ENCODE measurements around the gene CENPQ.
"Not testable (repeated sequence)": the region's sequence is repeated elsewhere in the genome, so short reads cannot be mapped to it uniquely, and the experiment has no call there.

The CENPQ gene, protein sequence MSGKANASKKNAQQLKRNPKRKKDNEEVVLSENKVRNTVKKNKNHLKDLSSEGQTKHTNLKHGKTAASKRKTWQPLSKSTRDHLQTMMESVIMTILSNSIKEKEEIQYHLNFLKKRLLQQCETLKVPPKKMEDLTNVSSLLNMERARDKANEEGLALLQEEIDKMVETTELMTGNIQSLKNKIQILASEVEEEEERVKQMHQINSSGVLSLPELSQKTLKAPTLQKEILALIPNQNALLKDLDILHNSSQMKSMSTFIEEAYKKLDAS

GRCh38 chr6:49462927-49463611 lies at the start of gene CENPQ, which contains the start of gene MMUT:
CENPQ (plus strand) TSS chr6:49463370; CDS start chr6:49470177, 6,807 bp downstream.
MMUT (minus strand) TSS chr6:49463253; CDS start chr6:49459466, 3,787 bp downstream.
- peak; percentile 91 for DNase-seq

- no peak for DNase-seq
These were observed 47.8 kb upstream of the CENPQ start for GRCh38 chr6:49415358-49415757.

- DNase-seq: no peak
These were observed 47.0 kb upstream of the CENPQ start for GRCh38 chr6:49416195-49416594.

DNA sequence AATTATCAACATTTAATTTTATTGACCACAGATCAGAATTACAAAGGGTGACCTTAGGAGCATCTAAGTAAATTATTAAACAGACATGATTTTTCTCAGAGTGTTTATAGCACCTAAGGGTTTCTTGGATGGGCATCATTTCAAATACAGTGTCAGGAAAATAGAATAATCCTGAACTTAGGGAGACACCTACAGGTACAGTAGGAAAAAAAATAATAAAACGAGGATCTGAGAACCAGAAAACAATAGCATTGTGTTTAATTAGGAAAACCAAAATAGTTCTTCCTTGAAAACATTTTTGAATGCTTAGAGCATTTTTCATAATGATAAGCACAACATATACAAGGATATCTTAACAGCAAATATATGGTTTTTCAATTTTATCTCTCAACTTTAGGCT lies 39.4 kb upstream of the CENPQ start:
- no peak for DNase-seq

DNA sequence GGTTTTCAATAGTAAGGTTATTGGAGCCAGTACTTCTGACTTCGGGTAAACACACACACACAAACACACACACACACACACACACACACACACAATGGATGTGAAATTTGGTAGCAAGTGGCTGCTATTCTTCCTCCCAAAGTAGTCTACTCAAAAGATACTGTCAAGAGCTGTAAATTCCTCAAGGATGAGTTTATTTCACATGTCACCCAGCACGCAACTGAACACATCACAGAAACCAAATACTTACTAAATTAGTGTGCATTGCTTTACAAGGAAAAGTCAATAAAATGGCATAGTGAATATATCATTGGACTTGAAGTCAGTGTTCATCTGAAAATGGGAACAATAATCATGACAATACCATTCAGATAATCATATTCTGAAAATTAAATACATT lies 33.0 kb upstream of the CENPQ start:
- no peak for DNase-seq

DNA sequence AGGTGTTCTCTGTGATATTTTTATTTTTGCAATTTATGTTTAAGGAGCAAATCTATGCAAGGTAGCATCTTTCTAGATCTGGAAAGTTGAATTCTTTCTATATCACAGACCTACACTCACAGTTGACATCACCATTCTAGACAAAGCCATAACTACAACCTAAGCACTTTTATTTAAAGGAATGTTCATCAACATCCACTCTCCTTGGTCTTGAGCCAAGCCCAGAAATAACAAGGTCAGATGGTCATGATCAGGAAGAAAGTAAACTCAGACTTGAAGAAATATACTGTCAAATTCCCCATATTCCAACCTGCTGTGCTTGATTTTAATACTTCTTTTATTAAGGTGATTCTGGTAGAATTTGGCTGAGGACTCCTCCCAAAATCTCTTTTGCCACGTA lies 32.3 kb upstream of the CENPQ start:
- no peak for DNase-seq

DNA sequence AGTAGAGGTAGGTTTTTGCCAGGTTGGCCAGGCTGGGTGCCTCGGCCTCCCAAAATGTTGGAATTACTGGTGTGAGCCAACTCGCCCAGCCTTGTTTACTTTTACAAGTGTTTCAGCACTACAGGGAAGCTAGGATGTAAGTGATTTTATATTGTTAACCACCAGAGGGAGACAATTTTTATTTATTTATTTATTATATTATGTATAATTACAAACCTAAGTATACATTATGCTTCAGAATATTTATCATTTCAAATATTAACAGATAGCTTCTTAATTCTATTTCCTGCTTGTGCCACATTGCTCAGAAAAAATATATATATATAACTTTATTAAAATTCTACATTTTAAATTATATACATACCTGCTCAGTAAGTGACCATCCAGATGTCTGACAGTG lies 9.9 kb upstream of the CENPQ start:
- no peak for DNase-seq

GRCh38 chr6:49454787-49455709 lies 8.1 kb upstream of the CENPQ start:
- no peak for DNase-seq

GRCh38 chr6:49457771-49458170 lies 5.4 kb upstream of the CENPQ start:
- DNase-seq: no peak

DNA sequence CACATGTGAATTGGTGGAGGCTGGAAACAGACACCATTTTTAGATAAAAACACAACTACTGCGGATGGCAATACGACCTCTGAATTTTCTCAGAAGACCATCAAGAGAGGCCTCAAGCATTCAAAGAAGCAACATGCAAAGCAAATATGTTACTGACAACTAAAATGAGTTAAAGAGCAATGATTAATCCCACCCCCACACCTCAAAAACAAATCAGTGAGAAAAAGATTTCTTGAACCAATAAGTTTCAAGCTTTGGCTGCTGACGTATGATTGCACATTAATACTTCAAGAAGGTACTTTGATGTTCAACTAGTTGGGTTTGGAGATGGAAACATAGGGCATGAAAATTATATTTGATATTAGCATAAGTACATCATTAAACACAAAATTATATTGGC lies 1.1 kb upstream of the CENPQ start:
- DNase-seq: no peak

- no peak for DNase-seq
These were observed 607 bp upstream of the CENPQ start for GRCh38 chr6:49462599-49462926.

DNA sequence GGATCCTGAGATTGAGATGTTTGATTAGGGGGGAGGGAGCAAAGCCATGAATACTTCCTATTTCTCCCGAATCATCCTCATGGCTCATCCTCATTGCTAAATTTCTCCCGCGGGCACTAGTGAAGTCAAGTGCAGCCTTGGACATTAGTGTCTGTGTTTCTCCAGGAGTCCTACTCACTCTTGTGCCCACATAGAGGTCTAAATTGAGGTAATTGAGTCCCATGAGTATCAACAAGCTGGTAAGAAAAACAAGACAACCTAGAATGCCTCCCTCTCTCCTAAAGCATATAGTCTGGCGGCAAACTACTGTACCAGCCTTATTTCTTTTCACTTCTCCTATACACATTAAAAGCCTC lies 420 bp downstream of the CENPQ start:
- no peak for DNase-seq

- no peak for DNase-seq
These were observed 1.5 kb downstream of the CENPQ start for GRCh38 chr6:49464691-49465090.

GRCh38 chr6:49468042-49468441 lies 4.9 kb downstream of the CENPQ start:
- no peak for DNase-seq

- DNase-seq: not testable (repeated sequence)
These were observed 13.4 kb downstream of the CENPQ start for GRCh38 chr6:49476564-49476963.

DNA sequence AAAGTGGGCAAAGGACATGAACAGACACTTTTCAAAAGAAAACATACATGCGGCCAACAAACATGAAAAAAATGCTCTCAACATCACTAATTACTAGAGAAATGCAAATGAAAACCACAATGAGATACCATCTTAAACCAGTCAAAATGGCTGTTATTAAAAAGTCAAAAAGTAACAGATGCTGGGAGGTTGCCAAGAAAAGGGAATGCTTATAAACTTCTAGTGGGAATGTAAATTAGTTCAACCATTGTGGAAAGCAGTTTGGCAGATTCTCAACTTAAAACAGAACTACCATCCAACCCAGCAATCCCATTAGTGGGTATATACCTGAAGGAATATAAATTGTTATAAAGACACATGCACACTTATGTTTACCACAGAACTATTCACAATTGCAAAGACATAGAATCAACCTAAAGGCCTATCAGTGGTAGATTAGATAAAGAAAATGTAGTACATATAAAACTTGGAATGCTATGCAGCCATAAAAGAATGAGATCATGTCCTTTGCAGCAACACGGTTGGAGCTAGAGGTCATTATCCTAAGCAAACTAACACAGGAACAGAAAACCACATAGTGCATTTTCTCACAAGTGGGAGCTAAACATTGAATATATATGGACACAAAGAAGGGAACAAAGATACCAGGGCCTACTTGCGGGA lies 16.3 kb downstream of the CENPQ start:
- no peak for DNase-seq

DNA sequence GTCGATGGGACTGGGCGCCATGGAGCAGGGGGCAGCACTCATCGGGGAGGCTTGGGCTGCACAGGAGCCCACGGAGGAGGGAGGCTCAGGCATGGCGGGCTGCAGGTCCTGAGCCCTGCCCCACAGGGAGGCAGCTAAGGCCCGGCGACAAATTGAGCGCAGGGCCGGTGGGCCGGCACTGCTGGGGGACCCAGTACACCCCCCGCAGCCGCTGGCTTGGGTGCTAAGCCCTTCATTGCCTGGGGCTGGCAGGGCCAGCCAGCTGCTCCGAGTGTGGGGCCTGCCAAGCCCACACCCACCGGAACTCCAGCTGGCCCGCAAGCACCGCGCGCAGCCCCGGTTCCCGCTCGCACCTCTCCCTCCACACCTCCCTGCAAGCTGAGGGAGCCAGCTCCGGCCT lies 18.7 kb downstream of the CENPQ start:
- DNase-seq: not testable (repeated sequence)

GRCh38 chr6:49483380-49483779 lies 20.2 kb downstream of the CENPQ start:
- not testable (repeated sequence) for DNase-seq

GRCh38 chr6:49490633-49491032 lies 27.5 kb downstream of the CENPQ start:
- no peak for DNase-seq

GRCh38 chr6:49497304-49497703 lies 34.1 kb downstream of the CENPQ start:
- DNase-seq: no peak

GRCh38 chr6:49499126-49499525 lies 36.0 kb downstream of the CENPQ start:
- no peak for DNase-seq

DNA sequence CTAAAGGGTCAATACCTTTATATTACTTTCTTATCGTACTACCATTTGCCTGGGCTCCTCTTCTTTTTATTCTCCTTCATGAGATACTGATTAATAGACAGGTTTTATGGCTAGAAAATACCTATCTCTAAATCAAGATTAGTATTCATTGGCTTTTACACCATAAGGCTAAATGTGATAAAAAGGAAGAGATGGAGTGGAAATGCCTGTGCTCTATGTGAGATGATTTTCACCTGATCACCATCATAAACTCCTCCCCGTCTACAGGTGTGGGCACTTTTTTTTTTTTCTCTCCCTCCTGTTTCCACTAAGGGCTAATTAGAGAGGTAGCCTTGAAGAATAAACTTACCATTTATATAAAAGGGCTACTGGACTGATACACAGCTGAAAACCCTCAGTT lies 36.5 kb downstream of the CENPQ start, which contains the start of gene GLYATL3:
Gene GLYATL3 (plus strand): TSS at position 301 of the 400 bp plus-strand sequence. CDS start 12,068 bp downstream, outside the sequence.
- DNase-seq: no peak

- DNase-seq: no peak
These were observed 41.5 kb downstream of the CENPQ start for GRCh38 chr6:49504666-49505065.

All from activated CD8-positive, alpha-beta memory T cell treated with anti-CD3 and anti-CD28 coated beads, Interleukin-2, amount 50 U/mL, for 48 hours (primary cell).